ENCODE measurements around the gene RNF32.

The RNF32 gene

GRCh38 chr7:156651474-156651873 lies 10.9 kb downstream of the RNF32 start:
- no peak overlapping the region for H3K27ac Mint-ChIP-seq
- peaks cover 54% of the 10 kb centered on the region for H3K27me3 Mint-ChIP-seq

GRCh38 chr7:156652886-156653568 lies 12.5 kb downstream of the RNF32 start:
- H3K27me3 Mint-ChIP-seq, result peaks cover 42% of the 10 kb centered on the region
- no peaks in the 10 kb centered on the region for H3K4me1 Mint-ChIP-seq (ENCODE audit: low read depth)
- H3K4me3 Mint-ChIP-seq, result no peak overlapping the region
- H3K27ac Mint-ChIP-seq, result no peak overlapping the region
- no peaks in the 10 kb centered on the region for H3K9me3 Mint-ChIP-seq
- H3K36me3 Mint-ChIP-seq (ENCODE audit: low read depth), result no peaks in the 10 kb centered on the region

More at GRCh38 chr7:156651474-156651873, 10.9 kb downstream of the RNF32 start:
- H3K36me3 Mint-ChIP-seq (ENCODE audit: low read depth), result no peaks in the 10 kb centered on the region
- no peaks in the 10 kb centered on the region for H3K4me1 Mint-ChIP-seq (ENCODE audit: low read depth)
- H3K9me3 Mint-ChIP-seq, result no peaks in the 10 kb centered on the region
- H3K4me3 Mint-ChIP-seq, result no peak overlapping the region

- peaks cover 34% of the 10 kb centered on the region for H3K27me3 Mint-ChIP-seq
- H3K36me3 Mint-ChIP-seq (ENCODE audit: low read depth), result no peaks in the 10 kb centered on the region
- H3K4me1 Mint-ChIP-seq (ENCODE audit: low read depth), result peaks cover 4% of the 10 kb centered on the region
- H3K4me3 Mint-ChIP-seq, result no peak overlapping the region
- H3K27ac Mint-ChIP-seq, result no peak overlapping the region
- H3K9me3 Mint-ChIP-seq, result no peaks in the 10 kb centered on the region
Measured at GRCh38 chr7:156654511-156655234, 14.1 kb downstream of the RNF32 start.

GRCh38 chr7:156655251-156655650 lies 14.7 kb downstream of the RNF32 start:
- Mint-ChIP-seq H3K4me1 (ENCODE audit: low read depth) (peaks cover 4% of the 10 kb centered on the region), H3K4me3 (no peak overlapping the region), H3K27ac (no peak overlapping the region), H3K36me3 (ENCODE audit: low read depth) (no peaks in the 10 kb centered on the region), H3K27me3 (peaks cover 28% of the 10 kb centered on the region), H3K9me3 (no peaks in the 10 kb centered on the region)

GRCh38 chr7:156655983-156656382 lies 15.4 kb downstream of the RNF32 start:
- Mint-ChIP-seq H3K36me3 (ENCODE audit: low read depth) (no peaks in the 10 kb centered on the region), H3K4me1 (ENCODE audit: low read depth) (peaks cover 4% of the 10 kb centered on the region), H3K4me3 (no peak overlapping the region), H3K27me3 (peaks cover 21% of the 10 kb centered on the region), H3K27ac (no peak overlapping the region), H3K9me3 (no peaks in the 10 kb centered on the region)

GRCh38 chr7:156656598-156656997 lies 16.0 kb downstream of the RNF32 start:
- Mint-ChIP-seq H3K9me3 (no peaks in the 10 kb centered on the region), H3K27ac (no peak overlapping the region), H3K27me3 (peaks cover 18% of the 10 kb centered on the region), H3K4me1 (ENCODE audit: low read depth) (peaks cover 4% of the 10 kb centered on the region), H3K36me3 (ENCODE audit: low read depth) (no peaks in the 10 kb centered on the region), H3K4me3 (no peak overlapping the region)

- Mint-ChIP-seq H3K36me3 (ENCODE audit: low read depth) (no peaks in the 10 kb centered on the region), H3K9me3 (no peaks in the 10 kb centered on the region), H3K27ac (no peak overlapping the region), H3K4me3 (no peak overlapping the region), H3K27me3 (peaks cover 11% of the 10 kb centered on the region), H3K4me1 (ENCODE audit: low read depth) (peaks cover 4% of the 10 kb centered on the region)
Measured at GRCh38 chr7:156657681-156658080, 17.1 kb downstream of the RNF32 start.

- Mint-ChIP-seq H3K27me3 (peaks cover 6% of the 10 kb centered on the region), H3K4me1 (ENCODE audit: low read depth) (peaks cover 4% of the 10 kb centered on the region), H3K27ac (no peak overlapping the region), H3K36me3 (ENCODE audit: low read depth) (no peaks in the 10 kb centered on the region), H3K9me3 (no peaks in the 10 kb centered on the region), H3K4me3 (no peak overlapping the region)
Measured at GRCh38 chr7:156659203-156659602, 18.6 kb downstream of the RNF32 start.

- Mint-ChIP-seq H3K4me3 (no peak overlapping the region), H3K9me3 (no peaks in the 10 kb centered on the region), H3K4me1 (ENCODE audit: low read depth) (peaks cover 4% of the 10 kb centered on the region), H3K27ac (no peak overlapping the region), H3K27me3 (peaks cover 6% of the 10 kb centered on the region), H3K36me3 (ENCODE audit: low read depth) (no peaks in the 10 kb centered on the region)
Measured at GRCh38 chr7:156659961-156660360, 19.4 kb downstream of the RNF32 start.

- Mint-ChIP-seq H3K4me1 (ENCODE audit: low read depth) (peaks cover 8% of the 10 kb centered on the region), H3K9me3 (no peaks in the 10 kb centered on the region), H3K27ac (no peak overlapping the region), H3K36me3 (ENCODE audit: low read depth) (no peaks in the 10 kb centered on the region), H3K4me3 (no peak overlapping the region), H3K27me3 (peaks cover 6% of the 10 kb centered on the region)
Measured at GRCh38 chr7:156661637-156662036, 21.1 kb downstream of the RNF32 start.

GRCh38 chr7:156662277-156662676 lies 21.7 kb downstream of the RNF32 start:
- peaks cover 6% of the 10 kb centered on the region for H3K27me3 Mint-ChIP-seq
- no peaks in the 10 kb centered on the region for H3K9me3 Mint-ChIP-seq
- no peak overlapping the region for H3K4me3 Mint-ChIP-seq
- no peaks in the 10 kb centered on the region for H3K36me3 Mint-ChIP-seq (ENCODE audit: low read depth)
- H3K4me1 Mint-ChIP-seq (ENCODE audit: low read depth), result peaks cover 8% of the 10 kb centered on the region
- no peak overlapping the region for H3K27ac Mint-ChIP-seq

GRCh38 chr7:156665101-156665500 lies 24.5 kb downstream of the RNF32 start:
- Mint-ChIP-seq H3K9me3 (no peaks in the 10 kb centered on the region), H3K36me3 (ENCODE audit: low read depth) (peaks cover 4% of the 10 kb centered on the region), H3K27me3 (no peaks in the 10 kb centered on the region), H3K27ac (no peak overlapping the region), H3K4me1 (ENCODE audit: low read depth) (peaks cover 5% of the 10 kb centered on the region), H3K4me3 (no peak overlapping the region)

- no peaks in the 10 kb centered on the region for H3K9me3 Mint-ChIP-seq
- H3K27me3 Mint-ChIP-seq, result no peaks in the 10 kb centered on the region
- no peak overlapping the region for H3K27ac Mint-ChIP-seq
- H3K4me1 Mint-ChIP-seq (ENCODE audit: low read depth), result peaks cover 5% of the 10 kb centered on the region
- no peak overlapping the region for H3K4me3 Mint-ChIP-seq
- peaks cover 4% of the 10 kb centered on the region for H3K36me3 Mint-ChIP-seq (ENCODE audit: low read depth)
Measured at GRCh38 chr7:156666368-156667109, 26.0 kb downstream of the RNF32 start.

GRCh38 chr7:156667110-156667426 lies 26.5 kb downstream of the RNF32 start:
- Mint-ChIP-seq H3K4me3 (no peak overlapping the region), H3K9me3 (no peaks in the 10 kb centered on the region), H3K27ac (no peak overlapping the region)

GRCh38 chr7:156668130-156668741 lies 27.7 kb downstream of the RNF32 start:
- Mint-ChIP-seq H3K4me1 (ENCODE audit: low read depth) (peaks cover 5% of the 10 kb centered on the region), H3K4me3 (no peak overlapping the region), H3K36me3 (ENCODE audit: low read depth) (peaks cover 4% of the 10 kb centered on the region), H3K27me3 (no peaks in the 10 kb centered on the region), H3K9me3 (no peaks in the 10 kb centered on the region), H3K27ac (no peak overlapping the region)

More at GRCh38 chr7:156667110-156667426, 26.5 kb downstream of the RNF32 start:
- H3K27me3 Mint-ChIP-seq, result no peaks in the 10 kb centered on the region
- peaks cover 5% of the 10 kb centered on the region for H3K4me1 Mint-ChIP-seq (ENCODE audit: low read depth)
- H3K36me3 Mint-ChIP-seq (ENCODE audit: low read depth), result peaks cover 4% of the 10 kb centered on the region

Data from stimulated activated naive CD8-positive, alpha-beta T cell treated with anti-CD3 and anti-CD28 coated beads, Interleukin-15, Interleukin-2, amounts not matched to agents 100 ng/mL and 50 ng/mL, for 24 hours (primary cell).